ENCODE data around the gene SPATA31D3.
"Not testable (repeated sequence)": the region's sequence is repeated elsewhere in the genome, so short reads cannot be mapped to it uniquely, and the experiment has no call there.

DNA sequence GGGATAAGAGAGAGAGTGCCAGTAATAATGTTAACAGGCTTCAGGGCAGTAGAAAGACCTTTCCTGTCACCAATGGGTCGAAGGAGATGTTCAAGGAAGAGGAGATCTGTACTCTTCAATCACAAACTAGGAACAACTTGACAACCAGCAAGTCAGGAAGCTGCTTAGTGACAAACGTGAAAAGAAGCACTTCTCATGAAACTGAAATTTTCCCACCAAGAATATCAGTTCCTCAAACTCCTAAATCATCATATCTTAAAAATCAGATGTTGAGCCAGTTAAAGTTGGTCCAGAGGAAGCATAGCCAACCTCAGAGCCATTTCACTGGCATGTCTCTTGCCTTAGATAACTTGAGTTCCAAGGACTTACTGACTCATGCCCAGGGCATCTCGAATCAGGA is 5.3 kb downstream of the SPATA31D3 start:
- not testable (repeated sequence) for TF ChIP-seq CTCF (IDR thresholded peaks at IDR 0.05; ENCODE audit: low read length); EZH2 (optimal IDR thresholded peaks at IDR 0.05; ENCODE audit: low read depth, low read length)
